Keratinocyte (primary cell): ENCODE data around the gene DUSP6. TPM values are rescaled to one million over a fixed set of nuclear protein-coding genes. Genes with fewer than 3 reads are reported as not detected.

ENCODE experiments used
- DNase-seq: peaks from one replicate; pipeline ENCODE4 v3.0.0-alpha.2; 2011; ENCODE audit warnings: low read depth, missing footprints, low spot score
- FAIRE-seq: peaks from 2 replicates; lab custom pipeline; 2011; peaks lifted over from hg19 to GRCh38; lab: Jason Lieb, UNC
- H2AFZ ChIP-seq: 2 replicates; pipeline ENCODE4 v1.6.0; 2012; ENCODE audit warnings: low read length, control low read depth, inconsistent platforms; ENCODE audit not compliant: control insufficient read depth
- H3K27ac ChIP-seq: 2 replicates; pipeline ENCODE4 v1.5.1; 2011; ENCODE audit warnings: low read length; ENCODE audit not compliant: control insufficient read depth, insufficient read depth
- H3K27me3 ChIP-seq: 3 replicates; pipeline ENCODE4 v1.6.0; 2011; ENCODE audit warnings: low read length; ENCODE audit not compliant: control insufficient read depth, insufficient read depth; ENCODE audit errors: extremely low read depth
- H3K36me3 ChIP-seq, 2 experiments: 2 replicates in 1 of 2; 3 replicates in 1 of 2; pipeline ENCODE4 v1.5.1; 2011; ENCODE audit warnings: low read length in 2 of 2, mild to moderate bottlenecking in 1 of 2; ENCODE audit not compliant: control insufficient read depth in 2 of 2, insufficient read depth in 2 of 2; ENCODE audit errors: extremely low read depth in 1 of 2
- H3K4me1 ChIP-seq: 3 replicates; pipeline ENCODE4 v1.5.1; 2011; ENCODE audit warnings: low read length; ENCODE audit not compliant: control insufficient read depth, insufficient read depth; ENCODE audit errors: extremely low read depth
- H3K4me2 ChIP-seq: 3 replicates; pipeline ENCODE4 v1.6.0; 2011; ENCODE audit warnings: low read depth, low read length; ENCODE audit not compliant: control insufficient read depth, insufficient read depth; ENCODE audit errors: extremely low read depth
- H3K4me3 ChIP-seq, 3 experiments: fragments of 200-600 bp in 1 of 3; sonication (generic) in 1 of 3; 2 replicates in 2 of 3; 3 replicates in 1 of 3; pipeline ENCODE4 v1.5.1; 2011 to 2016; ENCODE audit warnings: low read length in 3 of 3, mild to moderate bottlenecking in 3 of 3, control low read depth in 2 of 3, inconsistent platforms in 1 of 3, low read depth in 1 of 3, mixed read lengths in 1 of 3, mixed run types in 1 of 3, moderate library complexity in 1 of 3; ENCODE audit not compliant: control insufficient read depth in 2 of 3, insufficient read depth in 2 of 3; ENCODE audit errors: extremely low read depth in 1 of 3
- H3K79me2 ChIP-seq: 2 replicates; pipeline ENCODE4 v1.6.0; 2012; ENCODE audit warnings: low read length; ENCODE audit not compliant: control insufficient read depth, insufficient read depth
- H3K9ac ChIP-seq: 3 replicates; pipeline ENCODE4 v1.6.0; 2011; ENCODE audit warnings: low read length; ENCODE audit not compliant: control insufficient read depth, insufficient read depth; ENCODE audit errors: extremely low read depth
- H3K9me1 ChIP-seq: 3 replicates; pipeline ENCODE4 v1.6.0; 2011; ENCODE audit warnings: low read length; ENCODE audit not compliant: control insufficient read depth, insufficient read depth; ENCODE audit errors: extremely low read depth
- H3K9me3 ChIP-seq: 2 replicates; pipeline ENCODE4 v1.5.1; 2012; ENCODE audit warnings: low read depth, low read length; ENCODE audit not compliant: control insufficient read depth
- H4K20me1 ChIP-seq: 3 replicates; pipeline ENCODE4 v1.6.0; 2011; ENCODE audit warnings: low read length; ENCODE audit not compliant: control insufficient read depth, insufficient read depth; ENCODE audit errors: extremely low read depth
- CTCF ChIP-seq, 3 experiments: IDR thresholded peaks in 1 of 3; conservative IDR thresholded peaks in 1 of 3; optimal IDR thresholded peaks in 1 of 3; 2 replicates in 2 of 3; 3 replicates in 1 of 3; pipeline versions ENCODE3 to v1.5.1; 2011; ENCODE audit warnings: low read length in 3 of 3, mild to moderate bottlenecking in 3 of 3, moderate library complexity in 2 of 3, control low read depth in 1 of 3, inconsistent platforms in 1 of 3; ENCODE audit not compliant: insufficient read depth in 2 of 3; ENCODE audit errors: extremely low read depth in 1 of 3
- EZH2 ChIP-seq: IDR thresholded peaks from one replicate; pipeline ENCODE4 v1.6.1; 2012; ENCODE audit warnings: inconsistent platforms, mild to moderate bottlenecking, low read length, moderate library complexity
- dilution Hi-C: fragments of 300-500 bp; cut with MboI; formaldehyde crosslinking; loops from one replicate; pipeline ENCODE4 v1.7.0; 2020; ENCODE audit warnings: low sequenced_read_pairs; ENCODE audit not compliant: extremely low pct_ligation_motif_present
- polyA plus RNA-seq, 5 experiments: library from polyadenylated mRNA; depleted of rRNA in 3 of 5; stranded (reverse) in 3 of 5; stranded (forward) in 1 of 5; unstranded in 1 of 5; fragments of >200 nt; gene quantifications; 1 replicate in 1 of 5; 2 replicates in 3 of 5; 3 replicates in 1 of 5; pipeline versions ENCODE4 v1.2.1 to v1.2.3, GENCODE V29; 2011 to 2012; ENCODE audit warnings: missing spikeins in 2 of 5, low read depth in 1 of 5, low replicate concordance in 1 of 5

DUSP6 gene
- polyA plus RNA-seq, 1 donor (not counting 4 experiments of a cell fraction or from before 2014, with no cell fraction given), result 221 TPM

- no peak overlapping the region for H3K9ac ChIP-seq
- TF ChIP-seq EZH2, result no peak
- TF ChIP-seq CTCF (optimal IDR thresholded peaks at IDR 0.05 in 1 of 3, IDR thresholded peaks at IDR 0.05 in 1 of 3, conservative IDR thresholded peaks at IDR 0.05 in 1 of 3; ENCODE audit: extremely low read depth in 1 of 3, insufficient read depth in 2 of 3, low read length in 3 of 3), result no peak
- H3K4me3 ChIP-seq, result no peak overlapping the region
- dilution Hi-C loops, result no loop called here
- H3K27ac ChIP-seq, result peak overlapping the region; percentile 62
- FAIRE-seq (no peak), DNase-seq (no peak)
- peak overlapping the region; percentile 73 for H3K4me2 ChIP-seq
- H3K9me3 ChIP-seq, result no peaks in the 10 kb centered on the region
- H2AFZ ChIP-seq, result peak overlapping the region; percentile 27
- H4K20me1 ChIP-seq, result no peaks in the 10 kb centered on the region
- no peaks in the 10 kb centered on the region for H3K36me3 ChIP-seq
- no peaks in the 10 kb centered on the region for H3K9me1 ChIP-seq
- H3K79me2 ChIP-seq, result no peaks in the 10 kb centered on the region
- H3K27me3 ChIP-seq, result no peaks in the 10 kb centered on the region
- peaks cover 21% of the 10 kb centered on the region for H3K4me1 ChIP-seq
Observed at GRCh38 chr12:89384807-89385206, 32.5 kb upstream of the DUSP6 start.

- Histone ChIP-seq H3K4me3 (peak overlapping the region in 1 of 3 experiments; percentile 22), H3K9me3 (no peaks in the 10 kb centered on the region), H4K20me1 (no peaks in the 10 kb centered on the region), H3K36me3 (no peaks in the 10 kb centered on the region), H2AFZ (peak overlapping the region; percentile 58), H3K9ac (peak overlapping the region; percentile 38), H3K27me3 (no peaks in the 10 kb centered on the region), H3K79me2 (no peaks in the 10 kb centered on the region), H3K27ac (peak overlapping the region; percentile 62), H3K4me1 (peaks cover 21% of the 10 kb centered on the region), H3K4me2 (peak overlapping the region; percentile 73), H3K9me1 (no peaks in the 10 kb centered on the region)
- dilution Hi-C loops, result no loop called here
- DNase-seq, result no peak
- TF ChIP-seq EZH2, result no peak
- TF ChIP-seq CTCF (optimal IDR thresholded peaks at IDR 0.05 in 1 of 3, IDR thresholded peaks at IDR 0.05 in 1 of 3, conservative IDR thresholded peaks at IDR 0.05 in 1 of 3; ENCODE audit: extremely low read depth in 1 of 3, insufficient read depth in 2 of 3, low read length in 3 of 3), result no peak
- FAIRE-seq, result peak; percentile 71
Observed at GRCh38 chr12:89384050-89384758, 31.9 kb upstream of the DUSP6 start.
